ENCODE results near the gene SMG1. TPM values are rescaled to one million over a fixed set of nuclear protein-coding genes. Genes with fewer than 3 reads are reported as not detected.

SMG1 gene
- total and polyA plus RNA-seq, 2 of the 13 experiments (the other 11 are each of a cell fraction or from before 2014, with no cell fraction given), result 48.7 to 53.7 TPM

GRCh38 chr16:18788828-18789514, 137.2 kb downstream of the SMG1 start (continued):
- TF ChIP-seq, protein P1, sequence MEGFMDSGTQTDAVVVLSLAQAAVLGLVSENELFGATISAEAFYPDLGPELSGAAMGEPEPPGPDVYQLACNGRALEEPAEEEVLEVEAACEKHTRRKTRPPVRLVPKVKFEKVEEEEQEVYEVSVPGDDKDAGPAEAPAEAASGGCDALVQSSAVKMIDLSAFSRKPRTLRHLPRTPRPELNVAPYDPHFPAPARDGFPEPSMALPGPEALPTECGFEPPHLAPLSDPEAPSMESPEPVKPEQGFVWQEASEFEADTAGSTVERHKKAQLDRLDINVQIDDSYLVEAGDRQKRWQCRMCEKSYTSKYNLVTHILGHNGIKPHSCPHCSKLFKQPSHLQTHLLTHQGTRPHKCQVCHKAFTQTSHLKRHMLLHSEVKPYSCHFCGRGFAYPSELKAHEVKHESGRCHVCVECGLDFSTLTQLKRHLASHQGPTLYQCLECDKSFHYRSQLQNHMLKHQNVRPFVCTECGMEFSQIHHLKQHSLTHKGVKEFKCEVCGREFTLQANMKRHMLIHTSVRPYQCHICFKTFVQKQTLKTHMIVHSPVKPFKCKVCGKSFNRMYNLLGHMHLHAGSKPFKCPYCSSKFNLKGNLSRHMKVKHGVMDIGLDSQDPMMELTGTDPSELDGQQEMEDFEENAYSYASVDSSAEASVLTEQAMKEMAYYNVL (CRISPR knock-in tag; IDR thresholded peaks at IDR 0.05; ENCODE audit: borderline replicate concordance), result 0 out of 2 replicates have a peak, but pooled peaks have one; percentile 12
- TF ChIP-seq PHF8 (CRISPR knock-in tag; IDR thresholded peaks at IDR 0.05) (no peak), GLMP (CRISPR knock-in tag; IDR thresholded peaks at IDR 0.05; ENCODE audit: borderline replicate concordance) (no peak), KDM1A (CRISPR knock-in tag; IDR thresholded peaks at IDR 0.05) (no peak), FOSL1 (CRISPR knock-in tag; IDR thresholded peaks at IDR 0.05; ENCODE audit: borderline replicate concordance) (no peak), SPEN (CRISPR knock-in tag; IDR thresholded peaks at IDR 0.05; ENCODE audit: low read depth) (no peak), TOPORS (CRISPR knock-in tag; IDR thresholded peaks at IDR 0.05) (no peak), SNAI1 (CRISPR knock-in tag; IDR thresholded peaks at IDR 0.05; ENCODE audit: borderline replicate concordance) (no peak), JARID2 (CRISPR knock-in tag; IDR thresholded peaks at IDR 0.05; ENCODE audit: insufficient replicate concordance) (no peak), HNF1A (IDR thresholded peaks at IDR 0.05; ENCODE audit: low read depth) (no peak), HNF1A (CRISPR knock-in tag; IDR thresholded peaks at IDR 0.05; ENCODE audit: borderline replicate concordance) (no peak)
- TF ChIP-seq, protein P2, sequence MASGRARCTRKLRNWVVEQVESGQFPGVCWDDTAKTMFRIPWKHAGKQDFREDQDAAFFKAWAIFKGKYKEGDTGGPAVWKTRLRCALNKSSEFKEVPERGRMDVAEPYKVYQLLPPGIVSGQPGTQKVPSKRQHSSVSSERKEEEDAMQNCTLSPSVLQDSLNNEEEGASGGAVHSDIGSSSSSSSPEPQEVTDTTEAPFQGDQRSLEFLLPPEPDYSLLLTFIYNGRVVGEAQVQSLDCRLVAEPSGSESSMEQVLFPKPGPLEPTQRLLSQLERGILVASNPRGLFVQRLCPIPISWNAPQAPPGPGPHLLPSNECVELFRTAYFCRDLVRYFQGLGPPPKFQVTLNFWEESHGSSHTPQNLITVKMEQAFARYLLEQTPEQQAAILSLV (CRISPR knock-in tag; IDR thresholded peaks at IDR 0.05; ENCODE audit: borderline replicate concordance), result no peak
- TF ChIP-seq, protein P3, sequence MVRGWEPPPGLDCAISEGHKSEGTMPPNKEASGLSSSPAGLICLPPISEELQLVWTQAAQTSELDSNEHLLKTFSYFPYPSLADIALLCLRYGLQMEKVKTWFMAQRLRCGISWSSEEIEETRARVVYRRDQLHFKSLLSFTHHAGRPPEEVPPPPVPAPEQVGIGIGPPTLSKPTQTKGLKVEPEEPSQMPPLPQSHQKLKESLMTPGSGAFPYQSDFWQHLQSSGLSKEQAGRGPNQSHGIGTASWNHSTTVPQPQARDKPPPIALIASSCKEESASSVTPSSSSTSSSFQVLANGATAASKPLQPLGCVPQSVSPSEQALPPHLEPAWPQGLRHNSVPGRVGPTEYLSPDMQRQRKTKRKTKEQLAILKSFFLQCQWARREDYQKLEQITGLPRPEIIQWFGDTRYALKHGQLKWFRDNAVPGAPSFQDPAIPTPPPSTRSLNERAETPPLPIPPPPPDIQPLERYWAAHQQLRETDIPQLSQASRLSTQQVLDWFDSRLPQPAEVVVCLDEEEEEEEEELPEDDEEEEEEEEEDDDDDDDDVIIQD (CRISPR knock-in tag; IDR thresholded peaks at IDR 0.05; ENCODE audit: low read depth), result no peak
- TF ChIP-seq, protein P4, sequence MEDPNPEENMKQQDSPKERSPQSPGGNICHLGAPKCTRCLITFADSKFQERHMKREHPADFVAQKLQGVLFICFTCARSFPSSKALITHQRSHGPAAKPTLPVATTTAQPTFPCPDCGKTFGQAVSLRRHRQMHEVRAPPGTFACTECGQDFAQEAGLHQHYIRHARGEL (CRISPR knock-in tag; IDR thresholded peaks at IDR 0.05), result no peak
